Stimulated activated CD8-positive, alpha-beta memory T cell treated with anti-CD3 and anti-CD28 coated beads, Interleukin-4, amount 100 ng/mL, for 1 hour (primary cell): ENCODE data around the gene NDUFA13.

Experiments
- DNase-seq, 2 donors: peaks; one replicate each; pipeline ENCODE4 v3.0.0-alpha.2; 2020; ENCODE audit warnings: low read depth in 2 of 2, low spot score in 1 of 2

The NDUFA13 gene

GRCh38 chr19:19531951-19532805 lies 16.2 kb downstream of the NDUFA13 start:
- DNase-seq: peak; percentile 77 to 78

GRCh38 chr19:19532806-19533701 lies 17.0 kb downstream of the NDUFA13 start:
- no peak for DNase-seq

GRCh38 chr19:19533841-19534240 lies 17.8 kb downstream of the NDUFA13 start:
- DNase-seq: no peak

- no peak for DNase-seq
Observed at GRCh38 chr19:19534556-19535265, 18.7 kb downstream of the NDUFA13 start.

GRCh38 chr19:19535311-19536191 lies 19.5 kb downstream of the NDUFA13 start:
- DNase-seq: no peak

- DNase-seq: no peak
Observed at GRCh38 chr19:19537075-19538048, 21.3 kb downstream of the NDUFA13 start.

GRCh38 chr19:19538061-19538784 lies 22.2 kb downstream of the NDUFA13 start, which contains the start of gene CILP2:
CILP2 (plus strand) TSS chr19:19538265; CDS start chr19:19538350, 85 bp downstream.
- DNase-seq: no peak

- DNase-seq: no peak
Observed at GRCh38 chr19:19538785-19539166, 22.8 kb downstream of the NDUFA13 start.

GRCh38 chr19:19539698-19540063 lies 23.7 kb downstream of the NDUFA13 start:
- DNase-seq: no peak

GRCh38 chr19:19540064-19540714 lies 24.2 kb downstream of the NDUFA13 start:
- DNase-seq: peak in 1 of 2 donors; percentile 42

- peak; percentile 32 to 55 for DNase-seq
Observed at GRCh38 chr19:19540715-19541515, 24.9 kb downstream of the NDUFA13 start.

GRCh38 chr19:19541616-19542015 lies 25.6 kb downstream of the NDUFA13 start:
- DNase-seq: no peak

- no peak for DNase-seq
Observed at GRCh38 chr19:19542507-19542906, 26.5 kb downstream of the NDUFA13 start.

- no peak for DNase-seq
Observed at GRCh38 chr19:19543101-19543500, 27.1 kb downstream of the NDUFA13 start.

GRCh38 chr19:19543640-19544039 lies 27.6 kb downstream of the NDUFA13 start:
- no peak for DNase-seq

GRCh38 chr19:19544257-19544953 lies 28.4 kb downstream of the NDUFA13 start:
- DNase-seq: no peak
